Heart left ventricle (tissue), 16 donors: ENCODE results near the gene EHBP1L1. TPM values are rescaled to one million over a fixed set of nuclear protein-coding genes. Genes with fewer than 3 reads are reported as not detected.

Experiments
- ATAC-seq, 4 donors: fragments of 200-7000 bp; cut with Tn5 transposase; one replicate each; pipeline ENCODE4 v1.9.1; 2020 to 2022; ENCODE audit warnings: moderate library complexity in 4 of 4, mild to moderate bottlenecking in 3 of 4, moderate number of reproducible peaks in 1 of 4
- DNase-seq, 5 donors: peaks; one replicate each; pipeline ENCODE4 v3.0.0-alpha.2; 2020
- H3K27ac ChIP-seq, 12 donors: fragments of 200-600 bp; sonication (generic) in 4 of 12; one replicate each; pipeline versions ENCODE4 v1.5.0 to v1.8.0; 2016 to 2022; ENCODE audit warnings: mild to moderate bottlenecking in 2 of 12
- H3K27me3 ChIP-seq, 9 donors: fragments of 200-600 bp; sonication (generic) in 2 of 9; one replicate each; pipeline versions ENCODE4 v1.5.1 to v1.8.0; 2016 to 2022; ENCODE audit warnings: mild to moderate bottlenecking in 3 of 9
- H3K36me3 ChIP-seq, 9 donors: fragments of 200-600 bp; sonication (generic) in 2 of 9; one replicate each; pipeline versions ENCODE4 v1.5.0 to v1.8.0; 2018 to 2022; ENCODE audit warnings: mild to moderate bottlenecking in 2 of 9
- H3K4me1 ChIP-seq, 12 donors: fragments of 200-600 bp; sonication (generic) in 4 of 12; one replicate each; pipeline versions ENCODE4 v1.5.0 to v1.8.0; 2016 to 2022; ENCODE audit warnings: mild to moderate bottlenecking in 3 of 12
- H3K4me3 ChIP-seq, 12 donors: fragments of 200-600 bp; sonication (generic) in 4 of 12; one replicate each; pipeline versions ENCODE4 v1.5.0 to v1.8.0; 2017 to 2022; ENCODE audit warnings: mild to moderate bottlenecking in 9 of 12, moderate library complexity in 4 of 12
- H3K9me3 ChIP-seq, 12 donors: fragments of 200-600 bp; sonication (generic) in 4 of 12; one replicate each; pipeline versions ENCODE4 v1.5.0 to v1.8.0; 2016 to 2022; ENCODE audit warnings: mild to moderate bottlenecking in 1 of 12
- CTCF ChIP-seq, 12 donors: fragments of 200-600 bp; sonication (generic) in 4 of 12; IDR thresholded peaks; one replicate each; pipeline versions ENCODE4 v1.5.0 to v1.8.0; 2018 to 2022; ENCODE audit warnings: antibody characterized with exemption in 12 of 12, mild to moderate bottlenecking in 5 of 12
- POLR2A ChIP-seq, 2 donors: fragments of 450-650 bp; IDR thresholded peaks; one replicate each; pipeline ENCODE4 v1.6.1; 2017; ENCODE audit warnings: antibody characterized with exemption in 2 of 2, mild to moderate bottlenecking in 2 of 2, moderate library complexity in 2 of 2
- WGBS, 4 donors: extraction: QIAGEN DNeasy Blood & Tissue Kit in 2 of 4; methylation state at CpG; one replicate each; pipeline versions ENCODE4 v1.1.5 to v1.1.7; 2013 to 2018; 5-methylcytosine and 5-hydroxymethylcytosine counted together
- intact Hi-C, 10 donors: fragments of 100-400 bp; cut with DNase I; formaldehyde crosslinking; loops; one replicate each; pipeline versions ENCODE4 v1.11.1 to v1.14.2; 2022
- polyA plus RNA-seq, 2 donors: library from polyadenylated mRNA; stranded (reverse); fragments of 200-250 nt; gene quantifications; one replicate each; pipeline ENCODE4 v1.2.3, GENCODE V29; 2013
- total RNA-seq, 9 donors: library from RNA; depleted of rRNA in 2 of 9; stranded (reverse); fragments of >200 nt in 2 of 9; fragmentation: NEBNext Ultra II Directional in 3 of 9; extraction: Animal tissue kit (Norgen Biotek cat#: 25700) in 3 of 9; gene quantifications; one replicate each; pipeline versions ENCODE4 v1.1.0 to v1.2.4, GENCODE V29; 2016 to 2023
- donor health status: ischemic (EF 13 %, LVEDD 7.1; RV severe dilation, severe dysfunction).
- donor health status: healthy with polysubstance abuse.
- donor health status: DM: no; HTN: yes; CAD: no.
- donor health status: DM: no; HTN: no; CAD: no.
- donor health status: ischemic (EF 25% LVEDD 6.9; RV normal size, moderate dysfunction).
- donor health status: ischemic (EF 25% LVEDD 5.7; RV mildly dilated, moderate dysfunction).
- donor health status: healthy.
- donor health status: DM: yes; HTN: yes; CAD: no.
- donor health status: ischemic (EF 35%, LVEDD 5.7; RV mildly dilated, moderate dysfunction).
- donor health status: nonischemic (EF 11% LVEDD 7.7; RV severe dilation, severe dysfunction).
- donor health status: DM: yes; HTN: yes; CAD: no.
- donor health status: PGD.
- donor health status: ischemic (EF 29% LVEDD 5.4; RV normal size, mild dysfunction).
- donor health status: nonischemic (EF 23%, LVEDD 6.1; RV moderate dilation, normal function).

Gene EHBP1L1
- total and polyA plus RNA-seq, 11 donors, result 37.4 to 144 (median 79.0) TPM

- H3K4me1 ChIP-seq, result peaks cover 5 to 37% (median 24%) of the 10 kb centered on the region in 12 donors
- no peaks in the 10 kb centered on the region for H3K9me3 ChIP-seq
- 89 to 95% (median 91%) methylated on average over 17 of the region's 17 CpGs for WGBS, 4 donors
- peak overlapping the region in 7 of 12 donors; percentile 80 to 97 (median 96) for H3K4me3 ChIP-seq
- no peak for ATAC-seq
- TF ChIP-seq CTCF (IDR thresholded peaks at IDR 0.05) (no peak), POLR2A (IDR thresholded peaks at IDR 0.05) (no peak)
- peak overlapping the region in 1 of 12 donors; percentile 99 for H3K27ac ChIP-seq
- no peak for DNase-seq
- intact Hi-C loops, result loop anchor here in 3 of 10 donors (2.0 to 10.0 kb wide), 4 partner anchors 18 to 240 kb away; partner anchors contain the start of genes CFL1 (in 1 of the 3) and KAT5 (in 1 of the 3)
- H3K36me3 ChIP-seq, result peaks cover 0 to 64% (median 53%) of the 10 kb centered on the region in 9 donors
- no peaks in the 10 kb centered on the region for H3K27me3 ChIP-seq
These were observed 41.4 kb downstream of the EHBP1L1 start for GRCh38 chr11:65617136-65617850.

GRCh38 chr11:65617990-65618751 lies 42.3 kb downstream of the EHBP1L1 start:
- DNase-seq (no peak), ATAC-seq (no peak)
- TF ChIP-seq POLR2A (IDR thresholded peaks at IDR 0.05) (no peak), CTCF (IDR thresholded peaks at IDR 0.05) (no peak)
- Histone ChIP-seq H3K4me3 (no peak overlapping the region), H3K4me1 (peaks cover 5 to 29% (median 15%) of the 10 kb centered on the region in 12 donors), H3K9me3 (no peaks in the 10 kb centered on the region), H3K27me3 (no peaks in the 10 kb centered on the region), H3K27ac (no peak overlapping the region), H3K36me3 (peaks cover 0 to 64% (median 60%) of the 10 kb centered on the region in 9 donors)
- intact Hi-C loops, result loop anchor here in 3 of 10 donors (2.0 to 10.0 kb wide), 4 partner anchors 17 to 239 kb away; partner anchors contain the start of genes CFL1 (in 1 of the 3) and KAT5 (in 1 of the 3)
- 91 to 95% (median 93%) methylated on average over 15 to 33 of the region's 33 CpGs for whole genome bisulfite sequencing, 4 donors

- ATAC-seq, result no peak
- DNase-seq, result no peak
- intact Hi-C loops, result loop anchor here in 3 of 10 donors (5.0 to 10.0 kb wide), 3 partner anchors 96 to 239 kb away; partner anchors contain the start of genes CFL1 (in 1 of the 3) and KAT5 (in 1 of the 3)
These were observed 42.9 kb downstream of the EHBP1L1 start for GRCh38 chr11:65618763-65619162.

More at GRCh38 chr11:65618763-65619162, 42.9 kb downstream of the EHBP1L1 start:
- no peak overlapping the region for H3K27ac ChIP-seq
- WGBS, 4 donors, result 93 to 96% (median 94%) methylated on average over 12 to 14 of the region's 14 CpGs
- H3K9me3 ChIP-seq, result no peaks in the 10 kb centered on the region
- TF ChIP-seq POLR2A (IDR thresholded peaks at IDR 0.05), result no peak
- TF ChIP-seq CTCF (IDR thresholded peaks at IDR 0.05), result no peak
- no peak overlapping the region for H3K4me3 ChIP-seq
- H3K27me3 ChIP-seq, result no peaks in the 10 kb centered on the region
- peaks cover 0 to 69% (median 66%) of the 10 kb centered on the region in 9 donors for H3K36me3 ChIP-seq
- H3K4me1 ChIP-seq, result peaks cover 4 to 23% (median 13%) of the 10 kb centered on the region in 12 donors
